Measurements from ENCODE around the gene SYCP2. TPM values are rescaled to one million over a fixed set of nuclear protein-coding genes. Genes with fewer than 3 reads are reported as not detected.

The SYCP2 gene
- total RNA-seq, 1 donor from 2014 or later, result 6.7 TPM

DNA sequence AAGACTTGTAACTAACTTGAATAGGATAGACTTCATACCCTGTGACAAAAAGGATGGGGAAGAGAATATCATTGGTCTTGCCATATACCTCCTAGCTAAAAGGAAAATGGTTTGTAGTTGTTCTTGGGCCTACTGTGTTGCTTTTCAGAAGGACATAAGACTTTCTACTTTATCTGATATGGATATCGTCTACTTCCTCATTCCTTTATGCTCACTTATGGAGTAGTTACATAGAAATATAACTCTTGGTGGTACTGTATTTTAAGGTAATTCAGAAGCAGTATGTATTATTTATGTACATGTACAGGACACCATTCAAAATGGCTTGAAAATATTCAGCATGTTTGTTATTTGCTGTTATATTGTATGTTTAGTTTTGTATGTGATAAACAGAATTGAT is 14.8 kb upstream of the SYCP2 start:
- DNase-seq (ENCODE audit: low spot score) (no peak), ATAC-seq (no peak)
- intact Hi-C loops (cut with DNase I), result no loop called here

DNA sequence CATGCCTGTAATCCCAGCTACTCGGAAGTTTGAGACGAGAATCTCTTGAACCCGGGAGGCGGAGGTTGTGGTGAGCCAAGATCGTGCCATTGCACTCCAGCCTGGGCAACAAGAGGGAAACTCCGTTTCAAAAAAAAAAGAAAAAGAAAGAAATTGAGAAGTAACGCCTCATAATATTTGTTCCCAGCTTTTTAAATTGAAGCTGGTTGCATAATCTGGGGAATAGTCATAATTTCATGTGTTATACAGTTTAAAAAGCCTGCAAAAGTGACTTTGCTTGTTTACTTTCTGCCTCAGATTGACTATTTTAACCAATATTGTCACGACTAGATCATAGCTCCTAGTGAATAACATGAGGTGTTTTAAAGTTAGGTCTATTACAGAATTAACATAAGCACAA is 13.9 kb upstream of the SYCP2 start:
- no peak for ATAC-seq
- intact Hi-C loops (cut with DNase I), result no loop called here

DNA sequence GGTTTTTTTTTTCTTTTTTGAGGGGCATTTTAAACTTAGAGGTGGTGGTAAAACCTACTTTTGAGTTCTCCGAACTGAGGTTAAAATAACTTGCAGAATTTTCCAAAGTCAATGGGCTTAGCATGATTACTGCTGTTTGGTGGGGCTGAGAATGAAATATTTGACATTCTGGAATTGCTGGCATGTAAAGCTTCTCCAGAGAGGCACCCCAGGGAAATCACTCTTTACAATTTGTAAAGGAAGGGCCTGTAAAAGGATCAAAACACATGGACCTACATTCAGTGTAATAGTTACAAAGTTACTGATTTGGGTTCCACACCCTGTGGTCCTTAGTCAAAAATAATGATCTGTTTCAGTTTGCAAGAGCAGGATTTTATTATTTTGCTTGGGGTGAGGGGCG is 12.3 kb upstream of the SYCP2 start:
- ATAC-seq (no peak), DNase-seq (ENCODE audit: low spot score) (no peak)
- intact Hi-C loops (cut with DNase I), result no loop called here

More for the DNA sequence above, 13.9 kb upstream of the SYCP2 start:
- DNase-seq (ENCODE audit: low spot score), result no peak

DNA sequence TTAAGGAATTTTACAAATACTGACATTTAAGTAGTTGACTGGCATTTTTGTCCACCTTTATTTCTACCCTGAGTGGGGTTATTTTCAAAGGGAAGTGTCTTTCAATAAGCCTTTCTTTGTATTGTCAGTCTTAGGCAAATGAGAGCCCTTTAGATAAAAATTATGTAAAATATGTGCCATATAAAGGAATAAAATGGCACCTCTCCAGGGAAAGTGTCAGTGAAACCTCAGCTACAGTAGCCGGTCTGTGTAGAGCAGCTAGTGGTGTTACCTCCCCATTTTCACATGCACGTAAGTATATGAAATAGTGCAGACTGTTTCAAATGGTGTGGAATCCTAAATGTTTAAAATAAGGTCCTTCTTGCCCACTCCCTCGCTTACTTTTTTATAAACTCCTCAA is 11.7 kb upstream of the SYCP2 start:
- ATAC-seq (no peak), DNase-seq (ENCODE audit: low spot score) (no peak)
- intact Hi-C loops (cut with DNase I), result no loop called here

DNA sequence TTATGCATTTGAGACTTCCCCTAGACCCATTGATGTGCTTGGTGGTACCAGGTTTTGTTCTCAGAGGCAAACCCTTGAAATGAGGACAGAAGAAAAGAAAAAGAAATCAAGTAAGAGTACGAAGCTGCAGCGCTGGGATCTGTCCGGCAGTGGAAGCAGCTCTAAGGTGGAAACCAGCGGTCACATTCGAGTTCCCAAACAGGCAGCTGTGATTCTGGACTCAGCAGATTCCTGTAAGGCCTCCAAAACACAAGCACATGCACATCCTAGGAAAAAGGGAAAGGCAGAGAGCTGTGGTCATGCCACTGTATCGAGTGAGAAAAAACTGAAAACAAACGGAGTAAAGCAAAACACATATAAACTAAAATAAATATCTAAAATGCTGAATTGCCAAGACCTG is 11.3 kb upstream of the SYCP2 start:
- no peak for ATAC-seq
- DNase-seq (ENCODE audit: low spot score), result no peak
- intact Hi-C loops (cut with DNase I), result no loop called here

DNA sequence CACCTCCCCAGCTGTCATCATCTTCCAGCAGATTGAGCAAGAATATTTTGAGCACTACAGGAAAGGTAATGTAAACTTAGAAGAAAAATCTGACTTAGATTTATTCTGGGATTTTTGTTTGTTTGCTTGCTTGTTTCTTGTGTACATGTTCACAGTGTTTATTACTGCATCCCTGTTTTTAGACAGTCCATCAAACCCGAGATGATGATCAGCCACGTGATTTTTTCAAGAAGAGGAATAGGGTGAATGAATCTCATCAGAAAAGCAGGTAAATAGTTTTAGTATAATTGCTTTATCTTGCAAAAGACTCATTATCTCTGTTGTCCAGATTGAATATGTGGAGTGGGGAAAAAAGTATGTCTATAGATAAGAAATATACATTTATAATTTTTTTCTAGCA is 8.8 kb upstream of the SYCP2 start:
- ATAC-seq (no peak), DNase-seq (ENCODE audit: low spot score) (no peak)
- intact Hi-C loops (cut with DNase I), result no loop called here

DNA sequence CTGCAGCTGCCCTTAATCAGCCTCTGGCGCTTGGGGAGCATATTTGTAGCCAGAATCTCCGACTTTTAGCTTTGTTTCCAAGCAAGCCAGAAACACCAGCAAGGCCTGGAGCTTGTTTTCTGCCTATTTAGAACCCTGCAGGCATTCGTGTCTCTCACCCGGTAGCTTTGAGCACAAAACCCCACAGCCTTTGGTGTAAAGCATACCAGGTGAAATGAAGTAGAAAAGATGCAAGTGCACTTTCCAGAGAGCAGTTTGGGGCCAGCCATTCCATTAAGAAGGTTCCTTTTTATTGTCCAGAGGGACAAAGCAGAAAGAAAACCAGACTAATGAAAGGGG is 7.5 kb upstream of the SYCP2 start:
- DNase-seq (ENCODE audit: low spot score) (no peak), ATAC-seq (no peak)
- intact Hi-C loops (cut with DNase I), result no loop called here

DNA sequence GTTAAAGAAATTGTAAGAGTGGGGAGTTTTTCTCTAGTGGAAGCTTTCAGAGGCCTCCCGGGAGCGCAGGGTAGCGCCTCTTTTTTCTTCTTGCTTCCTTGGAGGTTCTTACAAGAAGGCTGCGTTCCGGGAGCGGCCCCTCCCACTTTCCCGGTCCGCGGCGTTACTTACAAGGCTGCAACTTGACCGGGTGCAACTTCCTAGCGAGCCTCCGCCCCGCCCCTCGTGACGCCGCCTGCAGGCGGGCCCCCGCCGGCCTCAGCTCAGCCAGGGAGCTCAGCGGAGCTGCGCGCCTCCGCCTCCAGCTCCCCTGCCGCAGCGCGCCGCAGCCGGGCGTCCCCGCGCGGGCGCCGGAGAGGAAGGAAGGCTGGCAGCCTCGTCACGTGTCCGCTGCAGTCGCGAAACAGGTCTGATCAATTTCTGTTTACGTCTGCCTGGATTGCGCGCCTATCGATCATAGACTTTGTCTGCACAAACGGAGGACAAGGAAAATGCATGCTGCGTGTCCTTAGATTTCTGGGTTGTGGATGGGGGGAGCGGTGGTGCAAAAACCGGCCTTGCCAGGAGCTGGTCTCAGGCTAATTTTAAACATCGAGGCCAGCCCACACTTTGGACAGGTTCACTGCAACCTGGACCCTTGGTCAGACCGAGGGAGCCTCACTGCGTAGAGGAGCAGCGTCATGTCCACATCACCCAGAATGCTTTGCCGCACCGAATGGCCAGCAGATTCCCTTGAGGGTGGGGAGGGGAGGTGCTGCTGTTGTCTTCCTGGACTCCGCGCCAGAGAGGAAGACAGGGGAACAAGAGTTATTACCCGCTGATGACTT is 6.9 kb upstream of the SYCP2 start, which contains the start of the genes FAM217B and PPP1R3D:
Gene FAM217B, plus strand, starts transcription at position 261 of the 827 bp plus-strand sequence. CDS start 3,555 bp downstream, outside the sequence.
Gene PPP1R3D, minus strand, starts transcription at position 177 of the 827 bp plus-strand sequence. CDS start 374 bp downstream, outside the sequence.
- peak; percentile 99 for DNase-seq (ENCODE audit: low spot score)
- peak; percentile 96 for ATAC-seq
- intact Hi-C loops (cut with DNase I), result no loop called here

DNA sequence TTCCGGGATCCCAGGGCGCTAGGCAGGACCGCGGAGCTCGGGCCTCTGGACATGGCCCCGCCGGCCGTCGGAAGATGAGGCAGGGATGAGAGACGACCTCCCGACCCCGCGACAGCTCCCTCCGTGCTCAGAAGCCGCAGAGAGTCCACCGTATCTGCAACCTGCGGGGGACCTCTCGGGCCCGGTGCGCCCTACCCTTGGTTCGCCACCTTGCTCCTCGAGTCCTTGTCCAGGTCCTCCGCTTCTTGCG is 6.4 kb upstream of the SYCP2 start:
- intact Hi-C loops (cut with DNase I), result no loop called here
- ATAC-seq (peak; percentile 34), DNase-seq (ENCODE audit: low spot score) (no peak)

DNA sequence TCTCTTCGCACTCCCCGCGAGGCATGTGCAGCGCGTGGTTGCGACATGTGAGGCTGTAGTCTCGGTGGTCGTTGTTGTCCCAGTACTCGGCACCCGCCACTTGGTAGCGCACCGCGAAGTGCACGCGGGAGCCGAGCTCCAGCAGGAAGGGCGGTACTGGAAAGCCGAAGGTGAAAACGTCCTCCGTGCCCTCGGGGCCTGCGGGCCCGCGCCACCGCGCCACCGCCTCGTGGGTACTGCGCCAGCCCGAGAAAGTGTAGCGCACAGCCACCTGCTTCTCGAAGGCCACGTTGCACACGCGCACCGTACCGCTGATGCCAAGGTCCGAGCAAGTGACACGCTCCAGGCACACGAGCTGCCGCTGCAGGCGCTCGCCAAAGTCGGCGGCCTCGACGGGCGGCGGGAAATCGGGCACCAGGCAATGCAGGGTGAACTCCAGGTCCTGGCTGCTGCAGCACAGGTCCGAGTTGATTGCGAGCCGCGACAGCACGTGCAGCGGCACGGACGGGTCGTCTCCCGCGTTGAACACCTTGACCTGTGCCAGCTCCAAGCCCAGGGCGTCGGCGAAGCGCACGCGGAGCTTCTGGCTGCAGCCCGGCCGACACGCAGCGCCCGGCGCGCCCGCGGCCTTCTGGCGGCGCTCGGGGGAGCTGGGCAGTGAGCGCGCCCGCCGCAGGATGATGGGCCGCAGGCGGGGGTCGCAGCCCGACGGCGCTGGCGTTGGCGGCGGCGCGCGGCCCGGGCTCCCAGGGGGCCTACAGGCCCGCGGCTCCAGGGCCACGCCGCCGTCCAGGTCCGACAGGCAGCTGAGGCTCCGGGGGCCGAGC is 5.8 kb upstream of the SYCP2 start:
- intact Hi-C loops (cut with DNase I), result no loop called here
- DNase-seq (ENCODE audit: low spot score) (peak; percentile 70), ATAC-seq (no peak)

DNA sequence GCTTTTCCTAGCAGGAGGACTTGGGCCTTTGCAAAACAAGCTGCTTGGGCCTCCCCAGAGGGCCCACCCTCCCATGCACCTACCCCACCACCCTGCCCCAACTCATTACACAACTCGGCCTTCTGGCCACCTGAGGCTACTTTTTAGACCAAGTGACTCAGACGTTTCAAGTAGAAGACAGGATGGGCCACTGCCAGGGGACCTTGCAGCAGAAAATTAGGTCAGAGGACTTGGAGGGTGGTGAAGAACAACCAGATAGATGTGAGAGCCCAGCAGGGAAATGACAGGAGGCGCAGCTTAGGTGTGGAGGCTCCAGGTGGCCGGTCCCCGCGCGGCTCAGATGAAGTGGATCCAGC is 5.2 kb upstream of the SYCP2 start:
- ATAC-seq (no peak), DNase-seq (ENCODE audit: low spot score) (no peak)
- intact Hi-C loops (cut with DNase I), result no loop called here

DNA sequence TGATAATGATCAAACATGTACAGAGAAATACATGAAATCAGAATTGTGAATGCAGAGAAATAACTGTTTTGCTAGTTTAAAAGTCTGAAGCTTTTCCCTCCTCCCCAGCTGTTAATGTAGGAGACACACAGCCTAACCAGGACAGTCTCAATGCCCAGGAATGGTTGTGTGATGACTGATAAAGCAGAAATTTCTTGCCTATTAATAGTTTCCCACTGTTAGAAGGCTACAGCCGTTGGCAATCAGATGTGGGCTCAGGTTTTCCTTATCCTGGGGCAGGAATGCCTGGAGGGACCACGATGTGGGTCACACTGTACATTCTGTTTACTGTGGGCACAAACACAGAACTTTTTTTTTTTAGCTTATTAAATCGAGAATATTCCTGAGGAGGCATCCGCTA is 4.8 kb upstream of the SYCP2 start:
- ATAC-seq, result no peak
- intact Hi-C loops (cut with DNase I), result no loop called here
- no peak for DNase-seq (ENCODE audit: low spot score)

DNA sequence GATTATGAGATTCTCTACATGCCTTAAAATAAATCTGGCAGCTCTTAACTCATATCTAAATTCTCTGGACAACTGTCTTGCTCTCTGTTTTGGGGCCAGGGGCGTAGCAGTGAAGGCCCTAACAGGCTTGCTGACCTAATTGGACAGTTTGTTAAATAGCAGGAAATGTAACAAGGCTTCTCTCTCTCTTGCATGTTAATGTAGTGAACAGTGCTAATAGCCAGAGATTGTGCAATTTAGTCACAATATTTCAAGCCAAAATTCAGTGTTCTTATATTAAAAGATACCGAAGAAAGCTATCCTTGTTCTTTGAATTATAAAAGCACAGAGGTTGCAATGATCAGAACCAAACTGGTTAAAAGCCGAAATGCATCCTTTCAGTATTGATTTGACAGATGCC is 3.7 kb upstream of the SYCP2 start:
- no peak for DNase-seq (ENCODE audit: low spot score)
- ATAC-seq, result no peak
- intact Hi-C loops (cut with DNase I), result no loop called here

DNA sequence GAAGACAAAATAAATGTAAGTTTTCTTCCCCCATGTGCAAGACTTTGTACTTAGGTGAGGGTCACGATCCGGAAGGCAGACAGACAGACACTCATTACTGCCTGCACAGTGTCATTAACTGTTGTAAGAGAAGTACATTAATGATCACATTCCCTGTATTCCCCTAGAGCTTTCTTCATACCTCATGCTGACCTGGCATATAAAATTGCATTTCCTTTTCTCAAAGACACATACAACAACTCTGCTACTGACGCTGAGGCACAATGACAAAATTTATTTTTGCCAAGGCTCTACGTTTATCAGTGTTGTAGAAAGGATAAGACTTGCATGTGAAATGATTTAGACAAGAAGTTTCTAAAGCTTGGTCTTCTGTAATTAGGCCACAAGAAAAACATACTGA is 3.0 kb upstream of the SYCP2 start:
- intact Hi-C loops (cut with DNase I), result no loop called here
- no peak for ATAC-seq
- no peak for DNase-seq (ENCODE audit: low spot score)

DNA sequence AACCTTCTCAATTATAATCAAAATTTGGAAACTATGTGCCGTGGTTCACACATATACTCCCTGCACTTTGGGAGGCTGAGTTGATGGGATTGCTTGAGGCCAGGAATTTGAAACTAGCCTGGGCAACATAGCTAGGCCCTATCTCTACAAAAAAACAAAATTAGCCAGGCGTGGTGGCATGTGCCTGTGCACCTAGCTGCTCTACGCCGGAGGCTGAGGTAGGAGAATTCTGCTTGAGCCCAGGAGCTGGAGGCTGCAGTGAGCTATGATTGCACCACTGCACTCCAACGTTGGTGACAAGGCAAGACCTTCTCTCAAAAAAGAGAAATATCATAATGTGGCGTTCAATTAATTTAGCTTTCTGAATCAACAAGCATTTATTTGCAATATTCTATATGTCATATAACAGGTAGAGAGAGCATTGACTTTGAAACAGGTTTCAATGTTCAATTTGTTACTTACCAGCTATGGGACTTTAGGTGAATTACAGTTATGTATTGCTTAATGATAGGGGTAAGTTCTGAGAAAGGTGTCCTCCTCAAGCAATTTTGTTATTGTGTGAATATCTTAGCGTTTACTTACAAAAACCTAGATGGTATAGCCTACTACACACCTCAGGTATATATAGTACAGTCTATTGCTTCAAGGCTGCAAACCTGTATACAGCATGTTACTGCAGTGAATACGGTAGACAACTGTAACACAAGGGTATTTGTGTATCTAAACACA is 2.2 kb upstream of the SYCP2 start:
- no peak for DNase-seq (ENCODE audit: low spot score)
- ATAC-seq, result no peak
- intact Hi-C loops (cut with DNase I), result no loop called here

DNA sequence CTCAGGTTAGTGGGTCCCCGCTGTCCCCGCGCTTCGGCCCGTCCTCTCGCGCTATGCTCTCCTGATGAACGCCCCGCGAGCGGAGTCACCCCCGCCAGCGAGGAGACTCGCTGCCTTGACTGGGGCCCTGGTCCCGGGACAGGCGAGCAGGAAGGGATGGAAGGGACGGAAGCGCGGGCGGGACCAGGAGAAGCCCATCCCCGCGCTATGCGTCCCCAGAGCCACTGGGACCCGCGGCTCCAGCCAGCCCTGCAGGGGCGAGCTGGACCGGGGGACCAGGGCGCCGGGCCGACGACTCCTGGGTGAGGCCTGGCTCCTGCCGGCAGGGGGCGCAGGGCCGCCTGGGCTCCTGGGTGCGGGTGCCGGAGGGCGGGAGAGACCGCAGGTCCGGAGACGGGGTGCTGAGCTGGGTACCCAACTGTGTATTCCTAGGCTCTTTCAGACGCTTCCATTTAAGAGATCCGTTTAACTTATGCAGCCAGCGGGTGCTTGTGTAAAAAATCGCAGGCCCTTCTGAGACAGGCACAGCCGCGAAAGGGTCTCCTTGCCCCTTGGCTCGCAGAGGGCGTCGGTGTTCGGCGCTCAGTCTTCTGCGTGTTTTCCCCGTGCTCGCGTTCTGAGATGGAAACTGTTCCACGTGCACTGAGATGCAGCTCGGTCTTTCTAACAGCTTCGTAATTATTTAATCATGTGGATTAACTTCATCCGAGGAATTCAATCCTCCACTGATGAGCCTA is 580 bp upstream of the SYCP2 start:
- peak; percentile 88 for DNase-seq (ENCODE audit: low spot score)
- intact Hi-C loops (cut with DNase I), result no loop called here

DNA sequence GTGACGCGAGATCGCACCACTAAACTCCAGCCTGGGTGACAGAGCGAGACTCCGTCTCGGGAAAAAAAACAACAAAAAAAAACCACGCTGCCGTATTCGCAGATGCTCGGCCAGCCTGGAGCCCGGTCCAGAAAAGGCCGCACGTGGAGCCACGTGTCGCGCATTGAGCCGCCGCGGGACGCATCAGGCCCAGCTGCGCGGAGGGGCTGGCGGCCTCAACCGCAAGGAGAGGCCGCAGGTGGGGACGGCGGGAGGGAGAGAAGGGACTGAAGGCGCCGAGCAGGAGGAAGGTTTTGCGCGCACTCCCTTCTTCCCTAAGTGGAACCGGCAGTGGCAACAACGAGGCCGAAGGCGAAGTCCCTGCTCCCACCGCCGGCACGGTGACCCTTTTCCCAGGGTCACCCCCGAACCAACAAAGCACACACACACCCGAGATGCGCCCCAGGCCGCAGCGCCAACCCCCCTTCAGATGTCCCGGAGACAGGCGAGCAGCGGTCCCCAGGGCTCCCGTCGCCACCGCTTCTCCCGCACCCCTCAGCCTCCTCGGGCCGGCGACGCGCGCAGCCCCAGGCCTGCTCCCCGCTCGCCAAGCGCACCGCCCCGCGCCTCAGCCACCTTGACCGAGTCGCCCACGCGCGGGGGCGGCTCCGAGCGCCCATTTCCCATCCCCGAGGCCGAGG is 681 bp downstream of the SYCP2 start:
- intact Hi-C loops (cut with DNase I), result no loop called here
- DNase-seq (ENCODE audit: low spot score) (peak; percentile 60), ATAC-seq (no peak)

More for the DNA sequence above, 580 bp upstream of the SYCP2 start:
- peak; percentile 95 for ATAC-seq

DNA sequence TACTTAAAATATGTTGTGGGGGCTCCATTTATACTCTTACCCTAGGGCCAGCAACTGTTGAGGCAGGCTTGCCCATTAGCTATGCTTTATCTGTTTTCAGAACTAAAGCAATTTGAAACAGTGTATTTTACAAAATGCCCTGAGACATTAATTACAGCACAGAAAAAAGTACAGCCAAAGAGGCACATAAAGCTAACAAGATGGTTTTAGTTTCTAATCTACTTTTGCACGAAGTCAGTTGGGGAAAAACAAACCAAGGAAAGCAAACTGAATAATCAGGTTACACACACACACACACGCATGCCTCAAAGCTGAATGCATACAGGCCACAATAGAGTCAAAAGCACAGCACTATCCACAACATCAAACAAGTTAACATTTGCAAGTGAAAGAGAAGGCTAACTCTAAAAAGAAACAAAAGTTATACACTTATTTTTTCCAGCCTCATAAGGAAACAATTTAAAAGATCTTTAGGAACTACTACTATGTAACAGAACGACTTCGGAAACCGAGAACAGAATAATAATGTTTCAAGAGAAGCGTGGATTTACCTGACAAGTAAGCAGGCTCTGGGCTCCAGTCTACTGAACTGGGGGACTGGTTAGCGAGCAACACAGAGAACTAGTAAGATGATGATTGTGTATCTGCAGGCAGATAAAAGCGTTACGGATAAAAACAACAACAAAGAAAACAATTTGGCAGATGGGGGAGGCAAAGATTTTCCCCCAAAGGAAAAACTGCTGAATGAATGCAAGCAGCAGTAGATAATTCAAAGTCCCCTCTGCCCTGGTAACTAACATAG is 1.7 kb downstream of the SYCP2 start:
- ATAC-seq, result no peak
- intact Hi-C loops (cut with DNase I), result no loop called here
- no peak for DNase-seq (ENCODE audit: low spot score)

Measured in sciatic nerve (tissue), 2 donors.